ENCODE measurements around the gene AFF3.

AFF3 gene

DNA sequence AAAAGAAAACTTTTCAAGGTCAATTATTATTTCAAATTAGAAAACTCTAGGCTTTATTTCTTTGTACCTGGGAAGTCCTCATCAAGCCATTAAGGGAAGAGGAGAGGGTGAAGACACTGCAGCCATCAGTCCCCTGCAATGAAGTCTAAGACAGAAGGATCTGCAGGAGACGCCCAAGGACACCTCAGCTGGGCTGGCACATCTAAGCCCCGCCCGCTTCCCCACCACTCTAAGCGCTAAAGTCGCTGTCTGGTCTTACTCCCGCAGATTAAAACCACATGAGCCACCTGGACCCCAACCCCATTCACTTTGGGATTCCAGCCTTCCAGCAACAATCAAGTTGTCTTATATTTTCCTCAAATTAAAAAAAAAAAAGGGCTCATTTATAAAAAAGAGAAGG is 104.4 kb downstream of the AFF3 start:
- no peak for DNase-seq

- DNase-seq, result no peak
These were observed 105.6 kb downstream of the AFF3 start for GRCh38 chr2:100036793-100037192.

GRCh38 chr2:100036026-100036425 is 106.4 kb downstream of the AFF3 start:
- no peak for DNase-seq

DNA sequence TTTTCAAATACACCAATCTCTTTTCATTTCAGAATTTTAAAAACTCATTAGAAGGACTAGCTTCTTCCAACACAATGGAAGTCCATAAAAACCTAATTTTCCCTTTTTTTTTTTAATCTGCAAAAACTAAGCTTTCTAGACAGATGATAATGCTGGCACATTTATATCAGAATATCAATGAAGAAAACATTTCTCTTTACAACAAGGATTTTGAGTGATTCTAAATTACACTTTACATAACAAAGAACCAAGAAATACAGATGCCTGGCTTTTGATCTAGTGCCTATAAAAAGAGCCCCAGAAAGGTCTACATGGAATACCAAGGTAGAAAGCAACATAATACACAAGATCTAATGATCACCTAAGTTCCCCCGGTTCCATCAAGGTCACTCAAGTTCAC is 108.0 kb downstream of the AFF3 start:
- DNase-seq, result no peak

DNA sequence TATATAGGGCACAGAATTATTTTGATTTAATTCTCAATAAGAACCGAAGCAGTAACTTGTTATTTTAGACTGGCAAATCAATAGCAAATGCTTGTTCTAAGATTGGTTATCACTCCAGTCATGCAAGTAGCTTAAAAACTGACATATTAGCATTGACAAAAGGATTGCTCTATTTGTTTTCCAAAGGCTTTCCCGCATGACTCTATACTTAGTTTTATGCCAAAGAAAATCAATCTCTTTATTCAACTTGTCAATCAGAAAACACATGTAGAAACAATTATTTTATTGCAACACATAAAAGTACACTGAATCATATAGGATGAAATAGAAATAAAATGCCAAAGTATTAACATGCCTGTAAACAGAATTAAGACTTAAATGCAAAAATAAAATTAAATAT is 108.4 kb downstream of the AFF3 start:
- no peak for DNase-seq

DNA sequence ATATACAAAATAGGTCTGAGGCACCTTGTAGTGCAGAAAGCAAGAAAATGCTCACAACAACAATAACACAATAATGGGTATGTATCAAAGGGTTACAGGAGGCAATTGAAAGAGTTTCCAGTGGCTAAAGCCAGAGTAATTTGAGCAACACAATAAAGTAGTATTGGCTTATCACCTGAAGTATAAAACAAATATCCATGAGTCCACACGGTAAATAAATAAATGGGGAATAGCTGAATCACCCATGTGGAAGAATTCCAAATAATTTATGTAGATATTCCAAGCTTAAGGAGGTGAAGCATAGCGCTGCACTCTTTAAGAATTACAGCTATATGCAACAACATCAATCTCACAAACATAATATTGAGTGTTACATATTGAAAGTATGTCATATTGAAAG is 110.8 kb downstream of the AFF3 start:
- DNase-seq, result no peak

DNA sequence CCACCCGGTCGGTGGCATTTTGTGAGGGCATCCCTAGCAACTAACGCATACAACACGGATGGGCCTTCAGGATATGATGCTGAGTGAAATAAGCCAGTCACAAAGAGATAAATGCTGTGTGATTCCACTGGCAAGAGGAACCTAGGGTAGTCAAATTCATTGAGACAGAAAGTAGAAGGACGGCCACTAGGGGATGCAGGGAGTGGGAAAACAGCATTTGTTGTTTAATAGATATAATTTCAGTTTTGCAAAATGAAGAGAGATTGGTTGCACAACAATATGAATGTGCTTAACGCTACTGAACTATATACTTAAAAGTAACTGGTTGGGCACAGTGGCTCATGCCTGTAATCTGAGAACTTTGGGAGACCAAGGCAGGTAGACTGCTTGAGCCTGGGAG is 112.9 kb downstream of the AFF3 start:
- DNase-seq, result no peak

DNA sequence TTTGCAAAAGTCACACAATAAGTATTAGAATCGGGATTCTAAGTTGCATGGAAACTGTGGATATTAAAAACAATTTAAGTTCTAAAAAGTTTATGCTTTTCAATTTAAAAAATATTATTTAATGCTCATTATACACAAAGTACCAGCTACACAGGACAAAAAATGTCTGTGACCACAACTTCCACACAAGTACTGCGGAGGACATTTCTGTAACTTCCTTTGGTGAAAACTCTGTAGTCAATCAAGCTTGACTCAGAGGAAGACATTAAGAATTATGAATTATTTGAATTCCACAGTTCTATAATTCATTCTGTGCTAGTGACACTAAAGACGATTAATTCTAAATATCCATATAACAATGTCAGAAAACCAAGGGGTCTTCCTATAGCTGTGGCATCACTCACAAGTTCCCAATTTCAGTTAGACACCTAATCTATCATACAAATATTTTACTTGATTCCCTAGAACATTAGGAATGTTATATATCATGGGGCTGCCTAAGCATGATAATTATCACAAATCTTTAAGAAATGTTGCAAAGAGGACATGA is 120.5 kb downstream of the AFF3 start:
- no peak for DNase-seq

- no peak for DNase-seq
These were observed 122.9 kb downstream of the AFF3 start for GRCh38 chr2:100019499-100019898.

GRCh38 chr2:100018341-100019193 is 123.8 kb downstream of the AFF3 start:
- DNase-seq, result no peak

DNA sequence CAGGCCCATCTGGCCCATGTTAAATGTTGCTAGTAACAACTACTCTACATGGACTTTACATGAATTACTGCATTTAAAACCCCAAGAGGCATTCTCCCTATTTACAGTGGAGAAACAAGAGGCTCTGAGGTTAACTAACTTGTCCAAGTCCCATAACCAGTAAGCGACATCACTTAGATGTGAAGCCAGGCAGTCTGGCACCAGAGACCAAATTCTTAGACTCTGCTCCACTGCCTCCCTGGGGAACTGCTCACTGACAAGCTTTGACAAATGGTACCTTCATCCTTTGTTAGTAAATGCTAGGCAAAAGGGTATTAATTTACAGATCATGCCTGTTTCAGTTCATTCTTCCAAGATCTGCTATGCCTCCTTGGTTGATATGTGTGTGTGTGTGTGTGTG is 124.8 kb downstream of the AFF3 start:
- DNase-seq, result no peak

- DNase-seq, result no peak
These were observed 125.6 kb downstream of the AFF3 start for GRCh38 chr2:100016756-100017155.

DNA sequence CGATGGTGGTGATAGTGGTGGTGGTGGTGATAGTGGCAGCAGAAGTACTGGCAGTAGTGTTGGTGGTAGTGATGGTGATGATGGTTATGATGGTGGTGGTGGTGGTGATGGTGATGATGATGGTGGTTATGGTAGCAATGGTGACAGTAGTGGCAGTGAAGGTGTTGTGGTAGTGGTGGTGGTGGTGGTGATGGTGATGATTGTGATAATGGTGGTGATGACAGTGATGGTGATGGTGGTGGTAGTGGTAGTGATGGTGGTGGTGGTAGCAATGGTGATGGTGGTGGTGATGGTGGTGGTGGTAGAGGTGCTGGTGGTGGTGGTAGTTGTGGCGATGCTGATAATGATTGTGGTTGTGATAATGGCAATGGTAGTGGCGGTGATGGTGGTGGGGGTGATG is 126.5 kb downstream of the AFF3 start:
- DNase-seq, result no peak

- no peak for DNase-seq
These were observed 128.3 kb downstream of the AFF3 start for GRCh38 chr2:100013892-100014677.

- DNase-seq, result no peak
These were observed 129.8 kb downstream of the AFF3 start for GRCh38 chr2:100012561-100012960.

GRCh38 chr2:100011272-100011731 is 131.1 kb downstream of the AFF3 start:
- DNase-seq, result no peak

- DNase-seq, result no peak
These were observed 131.8 kb downstream of the AFF3 start for GRCh38 chr2:100010606-100011005.

DNA sequence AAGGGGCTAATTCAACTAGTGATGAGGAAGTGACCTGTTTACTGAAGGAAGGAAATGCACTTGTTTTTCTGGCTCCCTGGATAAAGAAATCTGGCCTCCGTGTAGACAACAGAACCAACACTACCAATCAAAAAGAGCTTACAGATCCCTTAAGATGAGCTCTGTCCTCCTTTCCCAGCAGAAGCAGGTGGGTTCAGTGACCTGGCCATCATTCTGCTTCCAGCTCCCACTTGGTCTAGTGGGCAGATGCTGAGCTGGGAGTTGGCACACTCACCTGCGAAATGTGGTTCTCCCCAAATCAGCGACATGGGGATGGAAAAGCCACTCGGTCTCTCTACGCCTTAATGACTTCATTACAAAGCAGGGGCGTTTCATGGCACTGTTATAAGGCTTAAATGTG is 132.6 kb downstream of the AFF3 start:
- no peak for DNase-seq

DNA sequence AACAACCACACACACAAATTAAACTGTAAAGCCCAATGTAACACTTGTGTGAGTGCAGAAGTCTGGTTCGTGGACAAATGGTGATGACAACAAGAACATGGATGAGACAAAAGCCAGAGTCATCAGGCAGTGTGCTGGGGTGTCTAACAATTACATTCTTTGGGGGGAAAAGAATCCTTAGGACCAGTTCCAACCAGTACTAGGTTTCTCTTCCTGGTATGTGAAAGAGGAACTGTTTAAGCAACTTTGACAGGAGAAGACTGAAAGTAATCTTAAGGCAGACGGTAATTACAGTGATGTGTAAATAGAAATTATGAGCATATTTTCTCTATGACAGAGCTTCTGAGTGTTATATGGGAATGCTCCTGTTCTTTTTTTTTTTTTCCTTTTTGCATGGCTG is 133.4 kb downstream of the AFF3 start:
- no peak for DNase-seq

DNA sequence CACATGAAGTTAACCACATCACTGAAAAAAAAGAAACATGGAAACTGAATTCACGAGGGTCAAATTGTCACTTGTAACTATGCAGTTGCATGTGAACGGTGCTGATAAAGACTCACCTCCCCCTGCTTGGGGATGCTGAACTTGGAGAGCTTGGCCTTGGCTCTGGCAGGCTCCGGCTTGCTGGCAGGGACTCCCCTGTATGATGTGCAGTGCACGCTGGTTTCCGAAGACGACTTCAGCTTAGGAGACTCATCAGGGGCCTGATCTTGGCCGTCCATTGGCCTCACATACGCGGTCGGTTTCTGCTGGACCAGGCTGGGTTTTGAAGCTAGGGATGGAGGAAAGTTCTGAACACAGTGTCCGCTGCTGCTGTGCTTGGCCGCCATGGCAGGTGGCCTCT is 135.9 kb downstream of the AFF3 start:
- DNase-seq, result no peak

DNA sequence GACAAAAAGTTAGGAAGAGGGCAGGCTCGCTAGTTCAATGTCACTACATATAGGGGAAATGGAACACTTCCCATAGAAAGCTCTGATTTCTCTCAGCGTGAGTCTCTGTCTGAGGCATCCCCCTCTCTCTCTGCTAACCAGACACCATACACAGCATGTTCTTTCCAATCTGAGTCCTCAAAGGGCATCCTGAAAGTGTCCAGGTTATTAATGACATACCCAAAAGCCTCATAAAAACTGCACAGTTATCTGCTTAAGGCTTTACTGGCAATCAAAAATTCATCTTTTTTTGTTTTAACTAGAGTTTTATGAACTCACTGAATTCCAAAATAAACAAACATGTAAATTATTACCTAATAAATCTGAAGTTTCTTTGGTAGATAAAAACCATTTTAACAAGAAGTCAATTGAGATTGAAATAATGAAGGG is 137.4 kb downstream of the AFF3 start:
- DNase-seq, result no peak

DNA sequence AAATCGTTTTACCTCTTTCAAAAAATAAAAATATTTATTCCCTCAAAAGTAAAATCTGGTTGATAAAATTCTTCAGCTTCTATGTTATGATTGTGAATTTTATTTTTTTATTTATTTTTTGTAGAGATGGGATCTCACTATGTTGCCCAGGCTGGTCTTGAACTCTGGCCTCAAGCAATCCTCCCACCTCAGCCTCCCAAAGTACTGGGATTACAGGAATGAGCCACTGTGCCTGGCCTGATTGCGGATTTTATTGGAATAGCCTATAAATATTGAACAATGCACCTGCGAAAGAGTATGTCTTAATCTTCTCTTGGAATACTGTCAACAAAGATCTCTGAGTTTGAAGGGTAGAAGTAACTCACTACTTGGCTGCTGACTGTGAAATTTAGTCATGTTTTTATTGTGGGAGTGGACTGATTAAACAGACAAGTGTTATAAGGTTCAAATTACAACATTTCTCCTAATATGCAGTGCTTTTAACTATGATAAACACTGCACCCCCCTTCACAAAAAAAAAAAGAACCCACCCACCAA is 138.0 kb downstream of the AFF3 start:
- no peak for DNase-seq

- no peak for DNase-seq
These were observed 140.3 kb downstream of the AFF3 start for GRCh38 chr2:100002059-100002458.

Measured in NCI-H1436 (cell line).